IPS DF 4.7 (cell line): ENCODE measurements around the gene C1QA.
A peak's percentile ranks its signal among the peaks of the same experiment; 100 is the strongest.

ENCODE experiments used
- DNase-seq: peaks from one replicate; pipeline ENCODE4 v3.0.0-alpha.2; 2013; ENCODE audit warnings: low spot score; ENCODE audit errors: extremely low read depth

The C1QA gene

GRCh38 chr1:22636353-22636752 is at the start of gene C1QA:
Gene C1QA, plus strand, starts transcription at chr1:22636628. Its CDS starts 989 bp downstream, at chr1:22637617.
- no peak for DNase-seq

- DNase-seq, result no peak
These were observed 49.2 kb upstream of the C1QA start for GRCh38 chr1:22587247-22587646.

- DNase-seq, result no peak
These were observed 47.5 kb upstream of the C1QA start for GRCh38 chr1:22588899-22589422.

- DNase-seq, result no peak
These were observed 44.9 kb upstream of the C1QA start for GRCh38 chr1:22591576-22591975.

GRCh38 chr1:22592051-22592450 is 44.4 kb upstream of the C1QA start:
- DNase-seq, result no peak

- DNase-seq, result no peak
These were observed 43.3 kb upstream of the C1QA start for GRCh38 chr1:22592919-22593790.

GRCh38 chr1:22594396-22594795 is 42.0 kb upstream of the C1QA start:
- no peak for DNase-seq

GRCh38 chr1:22595108-22595507 is 41.3 kb upstream of the C1QA start:
- no peak for DNase-seq

GRCh38 chr1:22597301-22597965 is 39.0 kb upstream of the C1QA start:
- no peak for DNase-seq

- DNase-seq, result no peak
These were observed 38.4 kb upstream of the C1QA start for GRCh38 chr1:22597996-22598395.

GRCh38 chr1:22598736-22599135 is 37.7 kb upstream of the C1QA start:
- DNase-seq, result no peak

- no peak for DNase-seq
These were observed 36.2 kb upstream of the C1QA start for GRCh38 chr1:22600071-22600816.

- DNase-seq, result no peak
These were observed 35.4 kb upstream of the C1QA start for GRCh38 chr1:22600817-22601605.

GRCh38 chr1:22601610-22602009 is 34.8 kb upstream of the C1QA start:
- no peak for DNase-seq

GRCh38 chr1:22602060-22602740 is 34.2 kb upstream of the C1QA start:
- DNase-seq, result no peak

GRCh38 chr1:22606161-22606560 is 30.3 kb upstream of the C1QA start:
- no peak for DNase-seq

GRCh38 chr1:22607154-22607553 is 29.3 kb upstream of the C1QA start:
- DNase-seq, result no peak

- DNase-seq, result no peak
These were observed 28.1 kb upstream of the C1QA start for GRCh38 chr1:22608361-22608760.

GRCh38 chr1:22609291-22609690 is 27.1 kb upstream of the C1QA start:
- DNase-seq, result no peak

- peak; percentile 72 for DNase-seq
These were observed 24.9 kb upstream of the C1QA start for GRCh38 chr1:22611530-22611947.
